Esophagus (tissue), 2 donors: Measurements from ENCODE around the gene CERK. TPM values are rescaled to one million over a fixed set of nuclear protein-coding genes. Genes with fewer than 3 reads are reported as not detected.

Experiments
- H3K27ac ChIP-seq, 2 donors: one replicate each; pipeline ENCODE4 v1.5.1; 2013; ENCODE audit warnings: low read depth in 2 of 2, mild to moderate bottlenecking in 2 of 2, inconsistent platforms in 1 of 2, low read length in 1 of 2, moderate library complexity in 1 of 2
- H3K27me3 ChIP-seq, 2 donors: one replicate each; pipeline ENCODE4 v1.6.1; 2013; ENCODE audit warnings: low read length in 2 of 2, control low read depth in 1 of 2, mild to moderate bottlenecking in 1 of 2; ENCODE audit not compliant: insufficient read depth in 2 of 2, control insufficient read depth in 1 of 2
- H3K36me3 ChIP-seq, 2 donors: one replicate each; pipeline ENCODE4 v1.6.1; 2013; ENCODE audit warnings: low read length in 1 of 2; ENCODE audit not compliant: control insufficient read depth in 2 of 2, insufficient read depth in 2 of 2
- H3K4me1 ChIP-seq, 2 donors: one replicate each; pipeline ENCODE4 v1.6.1; 2013; ENCODE audit warnings: low read length in 1 of 2; ENCODE audit not compliant: control insufficient read depth in 2 of 2, insufficient read depth in 2 of 2
- H3K4me3 ChIP-seq, 2 donors: one replicate each; pipeline ENCODE4 v1.5.1; 2013; ENCODE audit warnings: low read length in 2 of 2, mild to moderate bottlenecking in 2 of 2, low read depth in 1 of 2, moderate library complexity in 1 of 2
- H3K9me3 ChIP-seq, 2 donors: one replicate each; pipeline ENCODE4 v1.6.1; 2013; ENCODE audit warnings: mild to moderate bottlenecking in 2 of 2, low read depth in 1 of 2, low read length in 1 of 2, moderate library complexity in 1 of 2; ENCODE audit not compliant: control insufficient read depth in 2 of 2, insufficient read depth in 1 of 2
- WGBS, 2 donors: extraction: QIAGEN DNeasy Blood & Tissue Kit; methylation state at CpG; one replicate each; pipeline ENCODE4 v1.1.7; 2013; 5-methylcytosine and 5-hydroxymethylcytosine counted together
- polyA plus RNA-seq, 2 donors: library from polyadenylated mRNA; stranded (reverse); fragments of 200-250 nt; gene quantifications; one replicate each; pipeline ENCODE4 v1.2.3, GENCODE V29; 2013
- donor health status: healthy with polysubstance abuse.
- donor health status: Bipolar disorder and iron deficiency.

The CERK gene
- polyA plus RNA-seq, 2 donors: 8.7 to 13.4 TPM

- Histone ChIP-seq H3K4me3 (no peak overlapping the region), H3K27me3 (no peaks in the 10 kb centered on the region), H3K36me3 (no peaks in the 10 kb centered on the region), H3K27ac (no peak overlapping the region), H3K9me3 (no peaks in the 10 kb centered on the region), H3K4me1 (peaks cover 2 to 10% of the 10 kb centered on the region in 2 donors)
- 43 to 45% methylated on average over 6 of the region's 6 CpGs for WGBS, 2 donors
Observed at GRCh38 chr22:46758867-46759290, 20.8 kb upstream of the CERK start.

DNA sequence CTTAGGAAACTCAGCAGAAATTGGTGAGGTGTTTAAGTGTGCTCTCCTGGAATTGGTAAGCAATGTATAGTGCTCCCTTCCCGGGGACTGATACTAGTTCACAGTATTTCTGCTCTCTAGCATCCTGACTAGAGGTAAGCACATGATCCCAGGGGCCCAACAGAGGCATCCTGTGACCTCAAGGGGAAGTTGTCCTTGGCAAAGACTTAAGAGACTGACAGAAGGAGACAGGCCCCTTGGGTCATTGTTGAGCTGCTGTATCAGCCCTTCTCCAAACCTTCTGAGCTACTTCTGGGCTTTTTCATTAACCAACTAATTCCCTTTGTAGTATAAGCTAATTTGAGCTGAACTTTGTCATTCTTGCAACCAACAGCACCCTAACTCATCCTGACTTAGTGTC, 20.1 kb upstream of the CERK start:
- H3K4me1 ChIP-seq: peaks cover 2 to 15% of the 10 kb centered on the region in 2 donors
- WGBS, 2 donors: 72 to 86% methylated on average over 1 of the region's 1 CpG
- no peaks in the 10 kb centered on the region for H3K36me3 ChIP-seq
- H3K4me3 ChIP-seq: no peak overlapping the region
- no peaks in the 10 kb centered on the region for H3K9me3 ChIP-seq
- H3K27ac ChIP-seq: no peak overlapping the region
- H3K27me3 ChIP-seq: no peaks in the 10 kb centered on the region

DNA sequence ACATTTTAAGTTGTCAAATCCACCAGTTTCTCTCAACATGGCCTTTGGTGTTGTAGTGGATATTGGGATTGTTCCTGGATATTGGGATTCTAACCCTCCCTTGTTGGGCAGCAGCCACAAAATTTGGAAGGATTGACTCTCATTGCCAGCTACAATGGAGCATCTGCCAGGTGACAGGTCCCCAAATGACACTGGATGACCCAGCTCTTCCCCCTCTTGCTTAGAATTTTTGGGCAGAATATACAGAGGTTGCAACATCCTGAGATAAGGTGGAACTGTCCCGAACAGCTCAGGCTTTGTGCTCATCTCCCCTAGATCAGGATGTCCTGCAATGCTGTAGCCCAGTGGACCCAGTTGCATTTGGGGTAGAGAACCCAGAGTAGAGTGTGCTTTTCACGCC, 19.1 kb upstream of the CERK start:
- Histone ChIP-seq H3K4me1 (peaks cover 2 to 15% of the 10 kb centered on the region in 2 donors), H3K4me3 (no peak overlapping the region), H3K27ac (no peak overlapping the region), H3K9me3 (no peaks in the 10 kb centered on the region), H3K36me3 (no peaks in the 10 kb centered on the region), H3K27me3 (no peaks in the 10 kb centered on the region)
- WGBS, 2 donors: 86 to 95% methylated on average over 2 of the region's 2 CpGs

DNA sequence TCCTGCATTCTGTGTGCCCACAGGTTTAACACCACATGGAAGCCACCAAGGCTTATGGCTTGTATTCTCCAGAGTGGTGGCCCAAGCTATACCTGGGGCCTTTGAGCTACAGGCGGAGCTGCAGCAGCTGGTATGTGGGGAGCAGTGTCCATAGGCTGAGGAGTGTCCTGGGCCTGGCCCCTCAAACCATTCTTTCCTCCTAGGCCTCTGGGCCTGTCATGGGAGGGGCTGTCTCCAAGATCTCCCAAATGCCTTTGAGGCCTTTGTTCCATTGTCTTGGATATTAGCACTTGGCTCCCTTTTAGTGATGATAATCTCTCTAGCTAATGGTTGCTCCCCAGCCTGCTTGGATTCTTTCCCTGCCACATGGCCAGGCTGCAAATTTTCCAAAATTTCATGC, 18.0 kb upstream of the CERK start:
- Histone ChIP-seq H3K9me3 (no peaks in the 10 kb centered on the region), H3K36me3 (no peaks in the 10 kb centered on the region), H3K27me3 (no peaks in the 10 kb centered on the region), H3K4me1 (peaks cover 2 to 17% of the 10 kb centered on the region in 2 donors), H3K27ac (no peak overlapping the region), H3K4me3 (no peak overlapping the region)
- WGBS, 2 donors: 96 to 100% methylated on average over 1 of the region's 1 CpG

- Histone ChIP-seq H3K4me3 (no peak overlapping the region), H3K27me3 (no peaks in the 10 kb centered on the region), H3K9me3 (no peaks in the 10 kb centered on the region), H3K4me1 (peaks cover 2 to 21% of the 10 kb centered on the region in 2 donors), H3K36me3 (no peaks in the 10 kb centered on the region), H3K27ac (no peak overlapping the region)
- 100% methylated on average over 2 of the region's 2 CpGs for WGBS, 2 donors
Observed at GRCh38 chr22:46755525-46755924, 17.5 kb upstream of the CERK start.

- Histone ChIP-seq H3K27ac (peak overlapping the region; percentile 91 to 93), H3K27me3 (no peaks in the 10 kb centered on the region), H3K36me3 (no peaks in the 10 kb centered on the region), H3K4me1 (peaks cover 5 to 28% of the 10 kb centered on the region in 2 donors), H3K4me3 (no peak overlapping the region), H3K9me3 (no peaks in the 10 kb centered on the region)
- 80% methylated on average over 6 of the region's 6 CpGs for WGBS, 2 donors
Observed at GRCh38 chr22:46754826-46755225, 16.8 kb upstream of the CERK start.

DNA sequence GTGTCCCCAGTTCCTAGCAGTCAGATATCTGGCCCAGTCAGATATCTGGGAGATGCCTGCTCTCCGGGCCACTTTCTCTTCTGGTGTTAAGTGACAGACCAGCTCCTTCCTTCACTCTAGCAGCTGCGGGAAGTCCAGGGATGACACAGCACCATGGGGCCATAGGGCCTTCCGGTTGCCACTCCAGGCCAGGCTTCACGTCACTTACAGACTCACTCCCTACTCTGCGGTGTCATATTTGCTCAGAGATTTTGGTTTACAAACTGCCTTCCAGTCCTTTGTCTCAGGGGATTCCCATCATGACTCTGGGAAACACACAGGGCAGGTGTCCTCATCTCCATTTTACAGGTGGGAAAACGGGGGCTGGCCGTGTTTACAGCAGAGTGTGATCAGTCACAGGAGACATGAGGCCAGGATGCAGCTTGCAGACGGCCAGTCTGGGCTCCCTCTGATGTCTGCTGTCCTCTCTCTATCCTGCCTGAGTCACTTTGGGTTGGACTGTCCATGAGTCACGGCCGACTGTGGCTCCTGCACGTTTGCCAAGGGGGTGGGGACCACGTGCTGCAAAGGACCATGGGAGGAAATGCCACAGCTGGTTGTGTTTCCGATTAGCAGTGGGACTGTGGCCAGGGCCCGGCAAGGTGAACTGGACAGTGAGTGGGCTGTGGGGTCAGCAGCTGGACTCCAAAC, 16.2 kb upstream of the CERK start:
- H3K9me3 ChIP-seq: no peaks in the 10 kb centered on the region
- 16 to 21% methylated on average over 14 of the region's 14 CpGs for WGBS, 2 donors
- peaks cover 8 to 34% of the 10 kb centered on the region in 2 donors for H3K4me1 ChIP-seq
- no peaks in the 10 kb centered on the region for H3K36me3 ChIP-seq
- H3K4me3 ChIP-seq: no peak overlapping the region
- no peaks in the 10 kb centered on the region for H3K27me3 ChIP-seq
- H3K27ac ChIP-seq: peak overlapping the region; percentile 91 to 93

- no peaks in the 10 kb centered on the region for H3K36me3 ChIP-seq
- H3K4me3 ChIP-seq: no peak overlapping the region
- WGBS, 2 donors: 75 to 83% methylated on average over 4 of the region's 4 CpGs
- no peaks in the 10 kb centered on the region for H3K9me3 ChIP-seq
- H3K27ac ChIP-seq: peak overlapping the region; percentile 91 to 93
- no peaks in the 10 kb centered on the region for H3K27me3 ChIP-seq
- H3K4me1 ChIP-seq: peaks cover 8 to 35% of the 10 kb centered on the region in 2 donors
Observed at GRCh38 chr22:46753761-46754109, 15.7 kb upstream of the CERK start.

GRCh38 chr22:46753360-46753759, 15.3 kb upstream of the CERK start:
- Histone ChIP-seq H3K27me3 (no peaks in the 10 kb centered on the region), H3K9me3 (no peaks in the 10 kb centered on the region), H3K36me3 (no peaks in the 10 kb centered on the region), H3K4me3 (no peak overlapping the region), H3K4me1 (peaks cover 8 to 35% of the 10 kb centered on the region in 2 donors), H3K27ac (peak overlapping the region; percentile 91 to 93)
- 89 to 92% methylated on average over 8 of the region's 8 CpGs for WGBS, 2 donors

DNA sequence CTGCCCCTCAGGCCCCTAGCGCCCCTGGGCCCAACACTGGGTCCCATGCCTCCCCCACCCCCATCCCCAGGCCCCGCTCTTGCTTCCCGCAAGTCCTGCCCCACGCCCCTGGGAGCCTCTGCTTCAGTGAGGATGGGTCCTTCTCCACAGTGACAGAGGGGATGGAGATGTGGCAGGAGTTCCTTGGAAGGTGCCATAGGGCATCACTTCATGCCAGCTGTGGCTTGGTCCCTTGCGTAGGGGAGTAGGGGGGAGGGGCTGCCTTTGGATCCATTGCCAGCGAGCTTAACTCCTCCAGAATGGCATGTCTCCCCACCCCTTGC, 14.9 kb upstream of the CERK start:
- peak overlapping the region in 1 of 2 donors; percentile 93 for H3K27ac ChIP-seq
- WGBS, 2 donors: 92 to 97% methylated on average over 3 to 6 of the region's 6 CpGs
- H3K4me1 ChIP-seq: peaks cover 8 to 35% of the 10 kb centered on the region in 2 donors

More for the DNA sequence above, 14.9 kb upstream of the CERK start:
- H3K4me3 ChIP-seq: no peak overlapping the region
- H3K9me3 ChIP-seq: no peaks in the 10 kb centered on the region
- H3K36me3 ChIP-seq: no peaks in the 10 kb centered on the region
- H3K27me3 ChIP-seq: no peaks in the 10 kb centered on the region
